Measurements from ENCODE around the gene CYP2W1.

DNA sequence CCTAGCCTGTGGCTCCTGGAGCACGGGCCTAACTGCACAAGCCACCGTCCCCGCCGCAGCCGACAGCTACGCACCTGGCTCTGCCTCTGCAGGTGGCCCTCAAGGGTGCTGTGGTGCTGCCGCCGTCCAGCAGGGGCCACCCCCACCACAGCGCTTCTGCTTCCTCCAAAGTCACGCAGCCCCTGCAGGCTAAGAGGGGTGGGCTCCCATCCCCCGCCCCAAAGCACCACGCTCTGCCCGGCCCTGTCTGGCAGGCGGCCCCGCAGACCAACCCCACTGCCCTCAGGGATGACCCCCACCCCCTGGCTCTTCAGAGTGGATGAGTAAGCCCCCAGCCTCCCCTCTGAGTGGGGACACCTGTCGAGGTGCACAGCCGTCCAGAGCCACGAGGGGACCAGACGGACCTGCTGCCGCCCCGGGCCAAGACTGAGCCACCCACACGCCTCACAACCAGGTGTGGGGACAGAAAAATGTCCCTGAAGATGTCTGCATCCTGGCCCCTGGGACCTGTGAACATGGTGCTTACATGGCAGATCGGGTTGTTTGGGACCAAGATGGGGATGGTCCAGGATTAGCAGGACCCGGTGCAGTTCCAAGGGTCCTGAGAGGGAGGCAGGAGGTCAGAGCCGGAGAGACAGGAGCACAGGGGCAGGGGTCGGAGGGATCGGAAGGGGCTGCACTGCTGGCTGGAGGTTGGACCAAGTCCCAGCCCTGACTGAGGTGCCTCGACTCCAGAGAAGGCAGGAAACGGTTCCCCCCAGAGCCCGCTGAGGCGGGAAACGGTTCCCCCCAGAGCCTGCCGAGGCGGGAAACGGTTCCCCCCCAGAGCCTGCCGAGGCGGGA is 19.5 kb upstream of the CYP2W1 start:
- TF ChIP-seq, protein P1, sequence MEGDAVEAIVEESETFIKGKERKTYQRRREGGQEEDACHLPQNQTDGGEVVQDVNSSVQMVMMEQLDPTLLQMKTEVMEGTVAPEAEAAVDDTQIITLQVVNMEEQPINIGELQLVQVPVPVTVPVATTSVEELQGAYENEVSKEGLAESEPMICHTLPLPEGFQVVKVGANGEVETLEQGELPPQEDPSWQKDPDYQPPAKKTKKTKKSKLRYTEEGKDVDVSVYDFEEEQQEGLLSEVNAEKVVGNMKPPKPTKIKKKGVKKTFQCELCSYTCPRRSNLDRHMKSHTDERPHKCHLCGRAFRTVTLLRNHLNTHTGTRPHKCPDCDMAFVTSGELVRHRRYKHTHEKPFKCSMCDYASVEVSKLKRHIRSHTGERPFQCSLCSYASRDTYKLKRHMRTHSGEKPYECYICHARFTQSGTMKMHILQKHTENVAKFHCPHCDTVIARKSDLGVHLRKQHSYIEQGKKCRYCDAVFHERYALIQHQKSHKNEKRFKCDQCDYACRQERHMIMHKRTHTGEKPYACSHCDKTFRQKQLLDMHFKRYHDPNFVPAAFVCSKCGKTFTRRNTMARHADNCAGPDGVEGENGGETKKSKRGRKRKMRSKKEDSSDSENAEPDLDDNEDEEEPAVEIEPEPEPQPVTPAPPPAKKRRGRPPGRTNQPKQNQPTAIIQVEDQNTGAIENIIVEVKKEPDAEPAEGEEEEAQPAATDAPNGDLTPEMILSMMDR (IDR thresholded peaks at IDR 0.05): no peak
- TF ChIP-seq POLR2A (IDR thresholded peaks at IDR 0.05) (no peak), POLR2AphosphoS5 (IDR thresholded peaks at IDR 0.05) (no peak)

All from prostate gland (tissue), 2 donors.